HCEC 1CT (cell line): ENCODE results near the gene PCDHA2.
"Not testable (repeated sequence)": the region's sequence is repeated elsewhere in the genome, so short reads cannot be mapped to it uniquely, and the experiment has no call there.

Source experiments
- DNase-seq: peaks from one replicate; pipeline ENCODE4 v3.0.0-alpha.2; 2017

PCDHA2 gene

DNA sequence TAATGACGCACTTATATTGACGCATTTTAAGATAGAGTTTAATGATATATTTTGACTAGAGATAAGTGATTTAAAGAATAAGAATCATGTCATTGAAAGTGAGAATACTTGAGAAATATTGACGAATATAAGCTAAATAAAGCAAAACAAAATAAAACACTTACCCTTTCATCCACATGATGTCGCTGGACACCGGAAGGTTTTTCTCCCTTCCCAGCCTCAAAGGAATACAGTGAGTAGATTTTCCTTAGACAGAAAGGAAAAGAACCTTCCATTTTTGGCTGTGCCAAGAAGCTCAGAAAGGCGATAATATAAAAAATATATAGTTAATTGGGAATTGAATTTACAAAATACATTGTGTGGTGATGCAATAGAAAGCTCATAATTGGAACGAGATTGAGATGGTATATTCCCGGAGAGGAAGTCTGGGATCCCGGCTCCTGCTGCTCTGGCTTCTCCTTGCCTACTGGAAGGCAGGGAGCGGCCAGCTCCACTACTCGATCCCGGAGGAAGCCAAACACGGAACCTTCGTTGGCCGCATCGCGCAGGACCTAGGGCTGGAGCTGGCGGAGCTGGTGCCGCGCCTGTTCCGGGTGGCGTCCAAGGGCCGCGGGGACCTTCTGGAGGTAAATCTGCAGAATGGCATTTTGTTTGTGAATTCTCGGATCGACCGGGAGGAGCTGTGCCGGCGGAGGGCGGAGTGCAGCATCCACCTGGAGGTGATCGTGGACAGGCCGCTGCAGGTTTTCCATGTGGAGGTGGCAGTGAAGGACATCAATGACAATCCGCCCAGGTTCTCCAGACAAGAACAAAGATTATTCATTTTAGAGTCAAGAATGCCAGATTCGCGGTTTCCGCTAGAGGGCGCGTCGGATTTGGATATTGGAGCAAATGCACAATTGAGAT, 27.0 kb downstream of the PCDHA2 start, which contains the start of gene PCDHA5:
Gene PCDHA5, plus strand, starts transcription at position 239 of the 906 bp plus-strand sequence.
- no peak for DNase-seq

DNA sequence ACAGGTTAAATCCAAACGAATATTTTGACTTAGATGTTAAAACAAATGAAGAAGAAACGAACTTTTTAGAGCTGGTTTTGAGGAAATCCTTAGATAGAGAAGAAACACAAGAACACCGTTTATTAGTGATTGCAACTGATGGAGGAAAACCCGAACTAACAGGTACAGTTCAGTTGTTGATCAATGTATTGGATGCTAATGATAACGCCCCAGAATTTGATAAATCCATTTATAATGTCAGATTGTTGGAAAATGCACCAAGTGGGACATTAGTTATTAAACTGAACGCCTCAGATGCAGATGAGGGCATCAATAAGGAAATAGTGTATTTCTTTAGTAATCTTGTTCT, 27.6 kb downstream of the PCDHA2 start:
- DNase-seq: no peak

DNA sequence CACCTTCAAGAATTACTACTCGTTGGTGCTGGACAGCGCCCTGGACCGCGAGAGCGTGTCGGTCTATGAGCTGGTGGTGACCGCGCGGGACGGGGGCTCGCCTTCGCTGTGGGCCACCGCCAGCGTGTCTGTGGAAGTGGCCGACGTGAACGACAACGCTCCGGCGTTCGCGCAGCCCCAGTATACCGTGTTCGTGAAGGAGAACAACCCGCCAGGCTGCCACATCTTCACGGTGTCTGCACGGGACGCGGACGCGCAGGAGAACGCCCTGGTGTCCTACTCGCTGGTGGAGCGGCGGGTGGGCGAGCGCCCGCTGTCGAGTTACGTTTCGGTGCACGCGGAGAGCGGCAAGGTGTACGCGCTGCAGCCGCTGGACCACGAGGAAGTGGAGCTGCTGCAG, 28.3 kb downstream of the PCDHA2 start:
- not testable (repeated sequence) for DNase-seq

DNA sequence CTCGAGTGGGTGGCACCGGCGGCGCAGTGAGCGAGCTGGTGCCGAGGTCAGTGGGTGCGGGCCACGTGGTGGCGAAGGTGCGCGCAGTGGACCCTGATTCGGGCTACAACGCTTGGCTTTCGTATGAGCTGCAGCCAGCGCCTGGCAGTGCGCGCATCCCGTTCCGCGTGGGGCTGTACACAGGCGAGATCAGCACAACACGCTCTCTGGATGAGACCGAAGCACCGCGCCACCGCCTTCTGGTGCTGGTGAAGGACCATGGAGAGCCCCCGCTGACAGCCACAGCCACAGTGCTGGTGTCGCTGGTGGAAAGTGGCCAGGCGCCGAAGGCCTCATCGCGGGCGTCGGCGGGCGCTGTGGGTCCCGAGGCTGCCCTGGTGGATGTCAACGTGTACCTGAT, 28.8 kb downstream of the PCDHA2 start:
- no peak for DNase-seq

DNA sequence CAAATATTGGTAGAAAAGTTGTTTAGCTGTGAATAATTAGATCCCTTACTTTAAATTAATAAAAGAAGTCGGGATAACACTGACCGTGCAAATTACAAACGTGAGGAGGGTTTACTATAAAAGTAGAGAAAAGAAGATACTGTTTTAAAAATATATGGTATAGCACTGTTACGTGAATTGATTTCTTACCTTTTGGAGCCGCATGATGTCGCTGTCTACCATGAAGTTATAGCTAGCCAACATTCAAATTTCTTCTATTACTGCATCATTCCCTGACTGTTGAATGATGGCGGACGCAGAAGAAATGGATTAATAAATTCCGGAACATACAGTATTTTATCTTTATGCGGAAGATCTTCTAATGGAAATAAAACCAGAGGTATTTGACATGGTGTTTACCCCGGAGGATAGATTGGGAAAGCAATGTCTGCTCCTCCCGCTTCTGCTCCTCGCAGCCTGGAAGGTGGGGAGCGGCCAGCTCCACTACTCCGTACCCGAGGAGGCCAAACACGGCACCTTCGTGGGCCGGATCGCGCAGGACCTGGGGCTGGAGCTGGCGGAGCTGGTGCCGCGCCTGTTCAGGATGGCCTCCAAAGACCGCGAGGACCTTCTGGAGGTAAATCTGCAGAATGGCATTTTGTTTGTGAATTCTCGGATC, 33.2 kb downstream of the PCDHA2 start, which contains the start of gene PCDHA6:
Gene PCDHA6, plus strand, starts transcription at position 257 of the 658 bp plus-strand sequence. Its CDS starts 132 bp downstream, at position 389.
- DNase-seq: no peak

DNA sequence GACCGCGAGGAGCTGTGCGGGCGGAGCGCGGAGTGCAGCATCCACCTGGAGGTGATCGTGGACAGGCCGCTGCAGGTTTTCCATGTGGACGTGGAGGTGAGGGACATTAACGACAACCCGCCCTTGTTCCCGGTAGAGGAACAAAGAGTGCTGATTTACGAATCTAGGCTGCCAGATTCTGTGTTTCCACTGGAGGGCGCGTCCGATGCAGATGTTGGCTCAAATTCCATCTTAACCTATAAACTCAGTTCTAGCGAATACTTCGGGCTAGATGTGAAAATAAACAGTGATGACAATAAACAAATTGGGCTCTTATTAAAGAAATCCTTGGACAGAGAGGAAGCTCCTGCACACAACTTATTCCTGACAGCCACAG, 33.7 kb downstream of the PCDHA2 start:
- no peak for DNase-seq

DNA sequence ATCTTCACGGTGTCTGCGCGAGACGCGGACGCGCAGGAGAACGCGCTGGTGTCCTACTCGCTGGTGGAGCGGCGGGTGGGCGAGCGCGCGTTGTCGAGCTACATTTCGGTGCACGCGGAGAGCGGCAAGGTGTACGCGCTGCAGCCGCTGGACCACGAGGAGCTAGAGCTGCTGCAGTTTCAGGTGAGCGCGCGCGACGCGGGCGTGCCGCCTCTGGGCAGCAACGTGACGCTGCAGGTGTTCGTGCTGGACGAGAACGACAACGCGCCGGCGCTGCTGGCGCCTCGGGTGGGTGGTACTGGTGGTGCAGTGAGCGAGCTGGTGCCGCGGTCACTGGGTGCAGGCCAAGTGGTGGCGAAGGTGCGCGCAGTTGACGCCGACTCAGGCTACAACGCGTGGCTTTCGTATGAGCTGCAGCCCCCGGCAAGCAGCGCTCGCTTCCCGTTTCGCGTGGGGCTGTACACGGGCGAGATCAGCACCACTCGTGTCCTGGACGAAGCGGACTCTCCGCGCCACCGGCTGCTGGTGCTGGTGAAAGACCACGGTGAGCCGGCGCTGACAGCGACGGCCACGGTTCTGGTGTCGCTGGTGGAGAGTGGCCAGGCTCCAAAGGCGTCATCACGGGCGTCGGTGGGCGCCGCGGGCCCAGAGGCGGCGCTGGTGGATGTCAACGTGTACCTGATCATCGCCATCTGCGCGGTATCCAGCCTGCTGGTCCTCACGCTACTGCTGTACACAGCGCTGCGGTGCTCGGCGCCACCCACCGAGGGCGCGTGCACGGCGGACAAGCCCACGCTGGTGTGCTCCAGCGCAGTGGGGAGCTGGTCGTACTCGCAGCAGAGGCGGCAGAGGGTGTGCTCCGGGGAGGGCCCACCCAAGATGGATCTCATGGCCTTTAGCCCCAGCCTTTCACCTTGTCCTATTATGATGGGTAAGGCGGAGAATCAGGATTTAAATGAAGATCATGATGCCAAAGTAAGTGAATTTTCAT, 35.2 kb downstream of the PCDHA2 start:
- DNase-seq: not testable (repeated sequence)

DNA sequence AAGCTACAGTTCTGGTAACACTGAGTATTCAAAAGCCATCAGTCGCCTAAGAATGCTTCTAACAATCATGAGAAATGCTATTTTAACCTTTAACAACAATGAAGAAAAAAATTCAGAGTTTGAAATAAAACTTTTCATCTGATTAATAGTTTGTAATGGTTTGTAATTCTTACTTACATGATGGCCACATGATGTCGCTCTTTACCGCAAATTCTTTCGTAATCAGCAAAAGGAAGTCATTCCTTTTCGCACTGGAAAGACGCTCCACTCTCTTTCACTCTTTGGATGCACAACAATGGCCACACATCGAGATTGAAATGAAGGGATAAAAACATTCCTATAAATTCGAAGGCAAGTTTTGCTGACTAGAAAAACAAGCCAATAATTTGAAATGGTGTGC, 39.3 kb downstream of the PCDHA2 start, which contains the start of gene PCDHA7:
Gene PCDHA7, plus strand, starts transcription at position 277 of the 400 bp plus-strand sequence. Its CDS starts 115 bp downstream, at position 392.
- DNase-seq: no peak

DNA sequence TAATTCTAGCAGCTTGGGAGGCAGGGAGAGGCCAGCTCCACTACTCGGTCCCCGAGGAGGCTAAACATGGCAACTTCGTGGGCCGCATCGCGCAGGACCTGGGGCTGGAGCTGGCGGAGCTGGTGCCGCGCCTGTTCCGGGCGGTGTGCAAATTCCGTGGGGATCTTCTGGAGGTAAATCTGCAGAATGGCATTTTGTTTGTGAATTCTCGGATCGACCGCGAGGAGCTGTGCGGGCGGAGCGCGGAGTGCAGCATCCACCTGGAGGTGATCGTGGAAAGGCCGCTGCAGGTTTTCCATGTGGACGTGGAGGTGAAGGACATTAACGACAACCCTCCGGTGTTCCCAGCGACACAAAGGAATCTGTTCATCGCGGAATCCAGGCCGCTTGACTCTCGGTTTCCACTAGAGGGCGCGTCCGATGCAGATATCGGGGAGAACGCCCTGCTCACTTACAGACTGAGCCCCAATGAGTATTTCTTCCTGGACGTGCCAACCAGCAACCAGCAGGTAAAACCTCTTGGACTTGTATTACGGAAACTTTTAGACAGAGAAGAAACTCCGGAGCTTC, 39.9 kb downstream of the PCDHA2 start:
- not testable (repeated sequence) for DNase-seq

DNA sequence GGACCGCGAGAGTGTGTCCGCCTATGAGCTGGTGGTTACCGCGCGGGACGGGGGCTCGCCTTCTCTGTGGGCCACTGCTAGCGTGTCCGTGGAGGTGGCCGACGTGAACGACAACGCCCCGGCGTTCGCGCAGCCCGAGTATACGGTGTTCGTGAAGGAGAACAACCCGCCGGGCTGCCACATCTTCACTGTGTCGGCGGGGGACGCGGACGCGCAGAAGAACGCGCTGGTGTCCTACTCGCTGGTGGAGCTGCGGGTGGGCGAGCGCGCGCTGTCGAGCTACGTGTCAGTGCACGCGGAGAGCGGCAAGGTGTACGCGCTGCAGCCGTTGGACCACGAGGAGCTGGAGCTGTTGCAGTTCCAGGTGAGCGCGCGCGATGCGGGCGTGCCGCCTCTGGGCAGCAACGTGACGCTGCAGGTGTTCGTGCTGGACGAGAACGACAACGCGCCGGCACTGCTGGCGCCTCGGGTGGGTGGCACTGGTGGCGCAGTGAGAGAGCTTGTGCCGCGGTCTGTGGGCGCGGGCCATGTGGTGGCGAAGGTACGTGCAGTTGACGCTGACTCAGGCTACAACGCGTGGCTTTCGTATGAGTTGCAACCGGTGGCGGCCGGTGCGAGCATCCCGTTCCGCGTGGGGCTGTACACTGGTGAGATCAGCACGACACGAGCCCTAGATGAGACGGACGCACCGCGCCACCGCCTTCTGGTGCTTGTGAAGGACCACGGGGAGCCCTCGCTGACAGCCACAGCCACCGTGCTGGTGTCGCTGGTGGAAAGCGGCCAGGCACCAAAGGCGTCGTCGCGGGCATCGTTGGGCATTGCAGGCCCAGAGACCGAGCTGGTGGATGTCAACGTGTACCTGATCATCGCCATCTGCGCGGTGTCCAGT, 41.2 kb downstream of the PCDHA2 start:
- DNase-seq: no peak

DNA sequence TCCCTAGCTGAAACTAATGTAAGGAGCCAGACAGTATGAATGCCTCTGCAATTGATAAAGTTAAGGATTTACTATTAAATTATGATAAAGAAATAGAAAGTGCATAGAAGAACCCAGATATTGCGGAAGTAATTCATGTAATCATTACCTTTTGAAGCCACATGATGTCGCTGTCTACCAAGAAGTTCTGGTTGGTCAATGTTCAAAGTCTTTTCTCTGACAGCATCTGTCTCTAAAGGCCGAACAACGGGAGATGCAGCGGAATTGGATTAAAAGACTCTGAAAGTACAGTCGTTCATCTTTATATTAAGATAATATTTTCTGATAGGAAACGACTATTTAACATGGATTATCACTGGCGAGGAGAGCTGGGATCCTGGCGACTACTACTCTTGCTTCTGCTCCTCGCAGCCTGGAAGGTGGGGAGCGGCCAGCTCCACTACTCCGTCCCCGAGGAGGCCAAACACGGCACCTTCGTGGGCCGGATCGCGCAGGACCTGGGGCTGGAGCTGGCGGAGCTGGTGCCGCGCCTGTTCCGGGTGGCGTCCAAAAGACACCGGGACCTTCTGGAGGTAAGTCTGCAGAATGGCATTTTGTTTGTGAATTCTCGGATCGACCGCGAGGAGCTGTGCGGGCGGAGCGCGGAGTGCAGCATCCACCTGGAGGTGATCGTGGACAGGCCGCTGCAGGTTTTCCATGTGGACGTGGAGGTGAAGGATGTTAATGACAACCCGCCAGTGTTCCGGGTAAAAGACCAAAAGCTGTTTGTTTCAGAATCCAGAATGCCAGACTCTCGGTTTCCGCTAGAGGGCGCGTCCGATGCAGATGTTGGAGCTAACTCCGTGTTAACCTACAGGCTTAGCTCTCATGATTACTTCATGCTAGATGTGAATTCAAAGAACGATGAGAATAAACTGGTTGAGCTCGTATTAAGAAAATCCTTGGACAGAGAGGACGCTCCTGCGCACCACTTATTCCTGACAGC, 46.6 kb downstream of the PCDHA2 start, which contains the start of gene PCDHA8:
Gene PCDHA8, plus strand, starts transcription at position 210 of the 985 bp plus-strand sequence. Its CDS starts 135 bp downstream, at position 345.
- no peak for DNase-seq

DNA sequence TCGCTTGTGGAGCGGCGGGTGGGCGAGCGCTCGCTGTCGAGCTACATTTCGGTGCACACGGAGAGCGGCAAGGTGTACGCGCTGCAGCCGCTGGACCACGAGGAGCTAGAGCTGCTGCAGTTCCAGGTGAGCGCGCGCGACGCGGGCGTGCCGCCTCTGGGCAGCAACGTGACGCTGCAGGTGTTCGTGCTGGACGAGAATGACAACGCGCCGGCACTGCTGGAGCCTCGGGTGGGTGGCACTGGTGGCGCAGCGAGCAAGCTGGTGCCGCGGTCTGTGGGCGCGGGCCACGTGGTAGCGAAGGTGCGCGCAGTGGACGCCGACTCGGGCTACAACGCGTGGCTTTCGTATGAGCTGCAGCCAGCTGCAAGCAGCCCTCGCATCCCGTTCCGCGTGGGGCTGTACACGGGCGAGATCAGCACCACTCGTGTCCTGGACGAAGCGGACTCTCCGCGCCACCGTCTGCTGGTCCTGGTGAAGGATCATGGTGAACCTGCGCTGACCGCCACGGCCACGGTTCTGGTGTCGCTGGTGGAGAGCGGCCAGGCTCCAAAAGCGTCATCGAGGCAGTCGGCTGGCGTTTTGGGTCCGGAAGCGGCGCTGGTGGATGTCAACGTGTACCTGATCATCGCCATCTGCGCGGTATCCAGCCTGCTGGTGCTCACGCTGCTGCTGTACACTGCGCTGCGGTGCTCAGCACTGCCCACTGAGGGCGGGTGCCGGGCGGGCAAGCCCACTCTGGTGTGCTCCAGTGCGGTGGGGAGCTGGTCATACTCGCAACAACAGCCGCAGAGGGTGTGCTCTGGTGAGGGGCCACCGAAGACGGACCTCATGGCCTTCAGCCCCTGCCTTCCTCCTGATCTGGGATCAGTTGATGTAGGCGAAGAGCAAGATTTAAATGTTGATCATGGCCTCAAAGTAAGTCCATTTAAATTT, 48.4 kb downstream of the PCDHA2 start:
- no peak for DNase-seq
